HUES64 (cell line): ENCODE measurements around the gene MKNK2.

Experiments
- H3K27ac ChIP-seq: 2 replicates; pipeline ENCODE4 v1.7.0; 2013; ENCODE audit warnings: low read depth, low read length, inconsistent platforms
- H3K27me3 ChIP-seq: 2 replicates; pipeline ENCODE4 v1.6.1; 2013; ENCODE audit warnings: mild to moderate bottlenecking, low read length; ENCODE audit not compliant: insufficient read depth
- H3K36me3 ChIP-seq: 2 replicates; pipeline ENCODE4 v1.6.1; 2013; ENCODE audit warnings: mild to moderate bottlenecking, low read length; ENCODE audit not compliant: insufficient read depth
- H3K4me1 ChIP-seq: 2 replicates; pipeline ENCODE4 v1.6.1; 2013; ENCODE audit warnings: mild to moderate bottlenecking, low read length, moderate library complexity; ENCODE audit not compliant: insufficient read depth
- H3K4me3 ChIP-seq: 2 replicates; pipeline ENCODE4 v1.5.1; 2013; ENCODE audit warnings: mild to moderate bottlenecking, low read length, moderate library complexity
- H3K9ac ChIP-seq: 2 replicates; pipeline ENCODE4 v1.6.1; 2013; ENCODE audit warnings: mild to moderate bottlenecking, low read depth, low read length
- H3K9me3 ChIP-seq: 2 replicates; pipeline ENCODE4 v1.6.1; 2013; ENCODE audit warnings: low read depth, low read length; ENCODE audit not compliant: insufficient read depth
- WGBS: fragments of 150-250, 120-280 bp; methylation state at CpG from one replicate; pipeline ENCODE4 v1.1.7; 2013; ENCODE audit warnings: missing lambda C conversion rate; 5-methylcytosine and 5-hydroxymethylcytosine counted together

The MKNK2 gene

DNA sequence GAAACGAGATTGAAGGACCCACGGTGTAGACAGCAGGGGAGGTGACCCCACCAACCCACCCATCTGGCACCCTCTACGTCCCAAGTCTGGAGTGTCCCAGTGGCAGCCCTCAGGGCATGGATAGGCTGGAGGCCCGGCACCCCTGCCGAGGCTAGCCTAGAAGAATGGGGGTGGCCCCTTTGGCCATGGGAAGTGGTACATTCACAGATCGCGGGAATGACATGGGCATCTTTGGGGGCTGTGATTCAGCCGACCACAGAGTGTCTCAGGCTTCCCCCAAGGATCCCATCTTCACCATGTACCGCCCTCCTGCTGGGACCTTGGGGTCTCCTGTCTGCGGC lies 11.3 kb upstream of the MKNK2 start:
- no peaks in the 10 kb centered on the region for H3K27me3 ChIP-seq

GRCh38 chr19:2061495-2062388 lies 10.7 kb upstream of the MKNK2 start:
- Histone ChIP-seq H3K9ac (peak overlapping the region; percentile 84), H3K9me3 (no peaks in the 10 kb centered on the region), H3K27me3 (no peaks in the 10 kb centered on the region), H3K4me1 (peaks cover 21% of the 10 kb centered on the region; the same call in 1 of the 2 replicates), H3K36me3 (no peaks in the 10 kb centered on the region), H3K4me3 (peak overlapping the region; percentile 69), H3K27ac (peak overlapping the region; percentile 91)
- 4% methylated on average over 47 of the region's 50 CpGs for WGBS

More for the DNA sequence above, 11.3 kb upstream of the MKNK2 start:
- H3K27ac ChIP-seq: peak overlapping the region; percentile 91; the same call in 1 of the 2 replicates
- WGBS: 72% methylated on average over 10 of the region's 10 CpGs
- no peaks in the 10 kb centered on the region for H3K9me3 ChIP-seq
- H3K4me3 ChIP-seq: peak overlapping the region; percentile 69
- H3K9ac ChIP-seq: 0 out of 2 replicates have a peak overlapping the region, but pooled peaks have one; percentile 78
- H3K4me1 ChIP-seq: peaks cover 21% of the 10 kb centered on the region; the same call in 1 of the 2 replicates
- H3K36me3 ChIP-seq: no peaks in the 10 kb centered on the region

DNA sequence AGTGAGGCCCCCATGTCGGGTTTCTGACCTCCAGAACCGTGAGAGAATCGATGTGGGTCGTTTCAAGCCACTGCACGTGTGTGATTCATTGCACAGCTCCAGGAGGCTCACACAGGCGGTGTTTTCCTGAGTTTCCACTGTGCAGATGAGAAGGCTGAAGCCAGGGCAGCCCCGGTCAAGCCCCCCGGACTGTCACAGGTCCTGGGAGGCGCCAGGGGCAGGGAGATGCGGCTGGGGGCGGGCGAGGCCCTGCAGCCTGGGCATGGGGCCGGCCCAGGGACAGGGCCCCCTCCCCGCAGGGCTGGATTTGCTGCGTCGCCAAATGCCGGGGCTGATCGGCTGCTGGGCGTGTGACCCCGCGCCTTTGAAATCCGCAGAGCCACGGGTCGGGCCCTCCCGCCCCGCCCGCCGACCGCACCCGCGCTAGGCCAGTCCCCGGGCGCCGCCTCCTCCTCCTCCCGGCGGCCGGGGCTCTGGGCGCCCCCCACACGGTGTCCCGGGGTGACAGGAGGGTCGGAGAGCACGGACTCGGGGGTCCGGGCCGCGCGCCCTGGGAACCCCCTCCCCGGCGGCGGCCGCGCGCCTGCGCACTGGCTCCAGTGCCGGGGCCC lies 9.9 kb upstream of the MKNK2 start:
- no peaks in the 10 kb centered on the region for H3K9me3 ChIP-seq
- WGBS: 1% methylated on average over 55 of the region's 55 CpGs
- peak overlapping the region; percentile 90 for H3K27ac ChIP-seq
- no peaks in the 10 kb centered on the region for H3K36me3 ChIP-seq
- H3K4me3 ChIP-seq: peak overlapping the region; percentile 69
- H3K9ac ChIP-seq: peak overlapping the region; percentile 84
- peaks cover 21% of the 10 kb centered on the region; the same call in 1 of the 2 replicates for H3K4me1 ChIP-seq
- H3K27me3 ChIP-seq: no peaks in the 10 kb centered on the region

GRCh38 chr19:2059422-2060201 lies 8.6 kb upstream of the MKNK2 start:
- Histone ChIP-seq H3K27ac (no peak overlapping the region; the same call in 1 of the 2 replicates), H3K36me3 (no peaks in the 10 kb centered on the region), H3K9ac (peak overlapping the region; percentile 47), H3K4me3 (no peak overlapping the region), H3K9me3 (no peaks in the 10 kb centered on the region), H3K4me1 (peaks cover 21% of the 10 kb centered on the region; the same call in 1 of the 2 replicates), H3K27me3 (no peaks in the 10 kb centered on the region)
- WGBS: 73% methylated on average over 24 of the region's 24 CpGs

- H3K4me1 ChIP-seq: peaks cover 21% of the 10 kb centered on the region; the same call in 1 of the 2 replicates
- H3K27me3 ChIP-seq: no peaks in the 10 kb centered on the region
- no peak overlapping the region for H3K4me3 ChIP-seq
- no peaks in the 10 kb centered on the region for H3K36me3 ChIP-seq
- WGBS: 90% methylated on average over 24 of the region's 27 CpGs
- H3K9me3 ChIP-seq: no peaks in the 10 kb centered on the region
- H3K9ac ChIP-seq: no peak overlapping the region
- H3K27ac ChIP-seq: no peak overlapping the region; the same call in 1 of the 2 replicates
These were observed 7.8 kb upstream of the MKNK2 start for GRCh38 chr19:2058570-2059421.

DNA sequence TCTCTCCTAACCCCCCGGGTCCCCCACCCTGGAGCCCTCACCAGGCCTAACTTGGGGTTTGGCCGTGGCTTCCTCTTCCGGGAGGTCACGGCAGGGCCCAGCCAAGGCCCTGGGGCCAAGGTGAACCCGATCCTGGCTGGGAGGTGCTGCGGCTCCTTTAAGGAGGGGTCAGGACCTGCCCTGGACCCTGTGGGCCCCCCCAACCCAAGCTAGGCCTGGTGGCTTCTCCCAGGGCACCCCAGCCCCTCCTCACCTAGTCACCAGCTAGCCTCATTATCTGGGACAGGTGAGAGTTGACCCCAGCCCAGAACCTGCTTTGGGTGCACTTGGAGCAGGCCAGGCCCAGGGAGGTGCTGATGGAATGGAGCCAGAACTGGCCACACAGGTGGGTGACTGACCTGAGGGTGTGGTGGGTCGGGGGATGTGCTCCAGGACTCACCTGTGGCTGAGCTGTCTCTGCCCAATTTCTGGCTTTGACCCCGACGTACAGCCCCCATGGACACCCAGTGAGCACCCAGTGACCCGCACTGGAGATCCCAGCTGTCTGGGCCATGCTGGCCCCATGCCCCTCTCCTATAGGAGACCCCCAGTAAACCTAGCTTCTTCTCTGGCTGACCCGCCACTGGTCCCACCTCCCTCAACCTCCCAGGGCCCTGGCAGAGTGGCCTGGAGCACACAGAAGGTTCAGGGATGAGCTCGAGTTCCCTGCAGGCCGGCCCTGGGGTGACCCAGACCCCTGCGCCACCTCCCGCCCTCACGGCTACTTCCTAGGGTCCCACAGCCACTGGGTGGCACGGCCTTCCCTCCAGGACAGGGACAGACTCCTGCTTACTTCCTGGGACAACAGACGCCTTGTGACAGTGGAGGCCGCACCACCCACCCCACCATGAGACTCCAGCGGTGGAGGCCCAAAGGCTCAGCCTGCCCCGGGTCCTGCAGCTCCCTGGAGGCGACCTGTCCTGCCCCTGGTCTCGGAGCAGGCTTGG lies 6.7 kb upstream of the MKNK2 start:
- H3K9me3 ChIP-seq: no peaks in the 10 kb centered on the region
- H3K36me3 ChIP-seq: no peaks in the 10 kb centered on the region
- WGBS: 87% methylated on average over 23 of the region's 23 CpGs
- no peaks in the 10 kb centered on the region for H3K27me3 ChIP-seq
- no peak overlapping the region; the same call in 1 of the 2 replicates for H3K27ac ChIP-seq
- H3K4me1 ChIP-seq: peaks cover 21% of the 10 kb centered on the region; the same call in 1 of the 2 replicates
- H3K9ac ChIP-seq: no peak overlapping the region; the same call in 1 of the 2 replicates
- no peak overlapping the region for H3K4me3 ChIP-seq

- Histone ChIP-seq H3K27ac (no peak overlapping the region), H3K27me3 (no peaks in the 10 kb centered on the region), H3K9me3 (no peaks in the 10 kb centered on the region), H3K9ac (no peak overlapping the region), H3K4me1 (peaks cover 14% of the 10 kb centered on the region; the same call in 1 of the 2 replicates), H3K4me3 (no peak overlapping the region), H3K36me3 (no peaks in the 10 kb centered on the region)
- 81% methylated on average over 5 of the region's 5 CpGs for WGBS
These were observed 5.8 kb upstream of the MKNK2 start for GRCh38 chr19:2056837-2057192.

GRCh38 chr19:2055931-2056836 lies 5.1 kb upstream of the MKNK2 start:
- no peaks in the 10 kb centered on the region for H3K9me3 ChIP-seq
- peak overlapping the region; percentile 46; the same call in 1 of the 2 replicates for H3K27ac ChIP-seq
- 53% methylated on average over 21 of the region's 22 CpGs for WGBS
- H3K4me1 ChIP-seq: peaks cover 14% of the 10 kb centered on the region; the same call in 1 of the 2 replicates
- no peaks in the 10 kb centered on the region for H3K36me3 ChIP-seq
- H3K27me3 ChIP-seq: no peaks in the 10 kb centered on the region
- no peak overlapping the region for H3K4me3 ChIP-seq
- no peak overlapping the region for H3K9ac ChIP-seq

DNA sequence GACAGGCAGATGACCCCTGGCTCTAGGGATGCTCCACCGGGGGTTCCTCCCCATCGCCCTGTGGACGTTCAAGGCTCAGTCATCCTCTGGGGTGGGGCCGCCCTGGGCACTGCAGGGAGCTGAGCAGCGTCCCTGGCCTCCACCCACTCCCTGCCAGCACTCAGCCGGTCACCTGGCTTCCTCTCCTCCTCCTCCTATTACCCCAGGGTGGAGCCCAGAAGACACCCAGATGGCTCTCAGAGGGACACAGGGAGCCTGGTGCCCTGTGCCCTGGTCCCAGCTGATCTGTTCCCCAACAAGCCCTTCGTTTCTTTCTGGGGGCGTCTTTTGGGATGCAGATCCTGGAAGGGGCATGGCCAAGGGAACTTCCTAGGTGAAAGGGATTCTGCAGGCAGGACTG lies 3.7 kb upstream of the MKNK2 start:
- no peaks in the 10 kb centered on the region for H3K27me3 ChIP-seq
- WGBS: 83% methylated on average over 8 of the region's 8 CpGs
- H3K9me3 ChIP-seq: no peaks in the 10 kb centered on the region
- H3K4me3 ChIP-seq: no peak overlapping the region
- no peak overlapping the region for H3K9ac ChIP-seq
- no peaks in the 10 kb centered on the region for H3K36me3 ChIP-seq
- H3K27ac ChIP-seq: no peak overlapping the region
- H3K4me1 ChIP-seq: peaks cover 4% of the 10 kb centered on the region; the same call in 1 of the 2 replicates
